ENCODE data around the gene KCNMA1.
"Not testable (repeated sequence)": the region's sequence is repeated elsewhere in the genome, so short reads cannot be mapped to it uniquely, and the experiment has no call there.

The KCNMA1 gene

GRCh38 chr10:77526868-77527617 is 110.6 kb downstream of the KCNMA1 start:
- no peak for DNase-seq (ENCODE audit: low read depth, low spot score)
- H3K4me3 ChIP-seq (ENCODE audit: low read length) = no peak overlapping the region

- DNase-seq (ENCODE audit: low read depth, low spot score) = no peak
- H3K4me3 ChIP-seq (ENCODE audit: low read length) = no peak overlapping the region
Observed at GRCh38 chr10:77524281-77524711, 113.3 kb downstream of the KCNMA1 start.

- DNase-seq (ENCODE audit: low read depth, low spot score) = no peak
- no peak overlapping the region for H3K4me3 ChIP-seq (ENCODE audit: low read length)
Observed at GRCh38 chr10:77522268-77522809, 115.3 kb downstream of the KCNMA1 start.

GRCh38 chr10:77520995-77521394 is 116.6 kb downstream of the KCNMA1 start:
- H3K4me3 ChIP-seq (ENCODE audit: low read length) = no peak overlapping the region
- no peak for DNase-seq (ENCODE audit: low read depth, low spot score)

GRCh38 chr10:77520290-77520689 is 117.3 kb downstream of the KCNMA1 start:
- no peak for DNase-seq (ENCODE audit: low read depth, low spot score)
- no peak overlapping the region for H3K4me3 ChIP-seq (ENCODE audit: low read length)

- not testable (repeated sequence) for H3K4me3 ChIP-seq (ENCODE audit: low read length); DNase-seq (ENCODE audit: low read depth, low spot score)
Observed at GRCh38 chr10:77519791-77520190, 117.8 kb downstream of the KCNMA1 start.

- no peak for DNase-seq (ENCODE audit: low read depth, low spot score)
- no peak overlapping the region for H3K4me3 ChIP-seq (ENCODE audit: low read length)
Observed at GRCh38 chr10:77518910-77519274, 118.7 kb downstream of the KCNMA1 start.

GRCh38 chr10:77518241-77518909 is 119.2 kb downstream of the KCNMA1 start:
- H3K4me3 ChIP-seq (ENCODE audit: low read length) = no peak overlapping the region
- no peak for DNase-seq (ENCODE audit: low read depth, low spot score)

- no peak overlapping the region for H3K4me3 ChIP-seq (ENCODE audit: low read length)
- no peak for DNase-seq (ENCODE audit: low read depth, low spot score)
Observed at GRCh38 chr10:77516575-77516974, 121.0 kb downstream of the KCNMA1 start.

GRCh38 chr10:77514870-77515269 is 122.7 kb downstream of the KCNMA1 start:
- DNase-seq (ENCODE audit: low read depth, low spot score) = no peak
- H3K4me3 ChIP-seq (ENCODE audit: low read length) = no peak overlapping the region

- no peak for DNase-seq (ENCODE audit: low read depth, low spot score)
- no peak overlapping the region for H3K4me3 ChIP-seq (ENCODE audit: low read length)
Observed at GRCh38 chr10:77513781-77514331, 123.8 kb downstream of the KCNMA1 start.

- no peak for DNase-seq (ENCODE audit: low read depth, low spot score)
Observed at GRCh38 chr10:77513220-77513619, 124.4 kb downstream of the KCNMA1 start.

GRCh38 chr10:77512219-77512578 is 125.4 kb downstream of the KCNMA1 start:
- no peak for DNase-seq (ENCODE audit: low read depth, low spot score)
- no peak overlapping the region for H3K4me3 ChIP-seq (ENCODE audit: low read length)

More at GRCh38 chr10:77513220-77513619, 124.4 kb downstream of the KCNMA1 start:
- no peak overlapping the region for H3K4me3 ChIP-seq (ENCODE audit: low read length)

GRCh38 chr10:77511498-77512218 is 126.0 kb downstream of the KCNMA1 start:
- H3K4me3 ChIP-seq (ENCODE audit: low read length) = no peak overlapping the region
- DNase-seq (ENCODE audit: low read depth, low spot score) = no peak

GRCh38 chr10:77510695-77511094 is 126.9 kb downstream of the KCNMA1 start:
- no peak overlapping the region for H3K4me3 ChIP-seq (ENCODE audit: low read length)
- DNase-seq (ENCODE audit: low read depth, low spot score) = no peak

- H3K4me3 ChIP-seq (ENCODE audit: low read length) = no peak overlapping the region
- no peak for DNase-seq (ENCODE audit: low read depth, low spot score)
Observed at GRCh38 chr10:77510294-77510693, 127.3 kb downstream of the KCNMA1 start.

- no peak for DNase-seq (ENCODE audit: low read depth, low spot score)
- no peak overlapping the region for H3K4me3 ChIP-seq (ENCODE audit: low read length)
Observed at GRCh38 chr10:77509391-77509790, 128.2 kb downstream of the KCNMA1 start.

GRCh38 chr10:77507291-77507880 is 130.2 kb downstream of the KCNMA1 start:
- DNase-seq (ENCODE audit: low read depth, low spot score) = no peak
- no peak overlapping the region for H3K4me3 ChIP-seq (ENCODE audit: low read length)

- DNase-seq (ENCODE audit: low read depth, low spot score) = no peak
- no peak overlapping the region for H3K4me3 ChIP-seq (ENCODE audit: low read length)
Observed at GRCh38 chr10:77506517-77507200, 130.9 kb downstream of the KCNMA1 start.

Data from Jurkat, Clone E6-1 (cell line).